Measurements from ENCODE around the gene S100Z. TPM values are rescaled to one million over a fixed set of nuclear protein-coding genes. Genes with fewer than 3 reads are reported as not detected.
"Not testable (repeated sequence)": the region's sequence is repeated elsewhere in the genome, so short reads cannot be mapped to it uniquely, and the experiment has no call there.

The S100Z gene
- total RNA-seq, 6 experiments from 2014 or later, result 0.43 TPM; not detected in 5

DNA sequence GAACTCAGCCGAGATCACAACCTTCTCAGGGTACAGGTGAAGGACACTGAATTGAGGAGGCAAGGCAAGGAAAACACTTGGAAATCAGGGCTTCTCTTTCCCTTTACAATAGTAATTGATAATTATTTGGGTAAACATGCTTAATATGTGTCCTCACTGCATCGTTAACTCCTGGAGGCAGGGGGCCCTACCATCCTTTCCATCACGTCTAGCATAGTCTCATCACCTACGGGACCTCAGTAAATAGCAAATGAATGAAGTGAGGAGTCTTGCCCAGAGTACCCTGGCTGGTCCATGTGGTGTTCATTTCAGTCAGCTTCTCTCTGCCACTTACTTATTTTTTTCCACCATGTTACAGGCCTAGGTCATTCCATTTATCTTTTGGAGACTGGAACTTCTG lies 28.7 kb upstream of the S100Z start:
- no peak overlapping the region for H3K27ac ChIP-seq
- ATAC-seq, result no peak
- no peaks in the 10 kb centered on the region for H3K36me3 ChIP-seq
- intact Hi-C loops (cut with DNase I), result no loop called here
- 73% methylated on average over 2 of the region's 4 CpGs for WGBS (ENCODE audit: insufficient coverage, low coverage, low lambda C conversion rate, missing lambda C conversion rate)
- H3K4me3 ChIP-seq, result no peak overlapping the region
- no peak for DNase-seq
- TF ChIP-seq POLR2A (IDR thresholded peaks at IDR 0.05), result no peak
- TF ChIP-seq, protein P1, sequence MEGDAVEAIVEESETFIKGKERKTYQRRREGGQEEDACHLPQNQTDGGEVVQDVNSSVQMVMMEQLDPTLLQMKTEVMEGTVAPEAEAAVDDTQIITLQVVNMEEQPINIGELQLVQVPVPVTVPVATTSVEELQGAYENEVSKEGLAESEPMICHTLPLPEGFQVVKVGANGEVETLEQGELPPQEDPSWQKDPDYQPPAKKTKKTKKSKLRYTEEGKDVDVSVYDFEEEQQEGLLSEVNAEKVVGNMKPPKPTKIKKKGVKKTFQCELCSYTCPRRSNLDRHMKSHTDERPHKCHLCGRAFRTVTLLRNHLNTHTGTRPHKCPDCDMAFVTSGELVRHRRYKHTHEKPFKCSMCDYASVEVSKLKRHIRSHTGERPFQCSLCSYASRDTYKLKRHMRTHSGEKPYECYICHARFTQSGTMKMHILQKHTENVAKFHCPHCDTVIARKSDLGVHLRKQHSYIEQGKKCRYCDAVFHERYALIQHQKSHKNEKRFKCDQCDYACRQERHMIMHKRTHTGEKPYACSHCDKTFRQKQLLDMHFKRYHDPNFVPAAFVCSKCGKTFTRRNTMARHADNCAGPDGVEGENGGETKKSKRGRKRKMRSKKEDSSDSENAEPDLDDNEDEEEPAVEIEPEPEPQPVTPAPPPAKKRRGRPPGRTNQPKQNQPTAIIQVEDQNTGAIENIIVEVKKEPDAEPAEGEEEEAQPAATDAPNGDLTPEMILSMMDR (IDR thresholded peaks at IDR 0.05), result no peak
- no peaks in the 10 kb centered on the region for H3K27me3 ChIP-seq
- peaks cover 0 to 13% (median 6%) of the 10 kb centered on the region in 4 donors for H3K4me1 ChIP-seq
- no peaks in the 10 kb centered on the region for H3K9me3 ChIP-seq

DNA sequence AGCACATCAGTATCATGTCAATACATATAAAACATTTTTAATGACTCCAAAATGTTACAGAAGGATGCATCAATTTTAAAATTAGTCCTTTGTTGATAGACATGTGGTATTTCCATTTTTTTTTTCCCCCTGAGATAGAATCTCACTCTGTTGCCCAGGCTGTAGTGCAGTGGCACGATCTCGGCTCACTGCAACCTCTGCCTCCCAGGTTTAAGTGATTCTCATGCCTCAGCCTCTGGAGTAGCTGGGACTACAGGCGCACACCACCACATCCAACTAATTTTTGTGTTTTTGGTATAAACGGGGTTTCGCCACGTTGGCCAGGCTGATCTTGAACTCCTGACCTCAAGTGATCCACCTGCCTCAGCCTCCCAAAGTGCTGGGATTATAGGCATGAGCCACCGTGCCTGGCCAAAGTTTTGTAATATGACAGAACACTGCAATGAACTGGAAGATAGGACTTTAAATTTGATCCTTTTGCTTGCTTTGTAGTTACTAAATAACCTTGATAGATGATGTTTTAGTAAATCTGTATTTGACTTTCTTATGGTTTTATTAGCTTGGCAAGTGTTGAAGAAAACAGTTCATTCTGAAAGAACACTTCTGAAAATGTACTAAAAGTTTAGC lies 27.6 kb upstream of the S100Z start:
- intact Hi-C loops (cut with DNase I); H3K36me3 ChIP-seq; H3K27me3 ChIP-seq; H3K9me3 ChIP-seq; H3K4me3 ChIP-seq: not testable (repeated sequence)
- ATAC-seq (peak; percentile 26 to 60 (median 42)), DNase-seq (peak in 1 of 3 donors; percentile 65)
- WGBS (ENCODE audit: insufficient coverage, low coverage, low lambda C conversion rate, missing lambda C conversion rate), result 46% methylated on average over 7 of the region's 7 CpGs
- peaks cover 0 to 18% (median 7%) of the 10 kb centered on the region in 4 donors for H3K4me1 ChIP-seq
- H3K27ac ChIP-seq, result peak overlapping the region in 1 of 3 donors; percentile 58

DNA sequence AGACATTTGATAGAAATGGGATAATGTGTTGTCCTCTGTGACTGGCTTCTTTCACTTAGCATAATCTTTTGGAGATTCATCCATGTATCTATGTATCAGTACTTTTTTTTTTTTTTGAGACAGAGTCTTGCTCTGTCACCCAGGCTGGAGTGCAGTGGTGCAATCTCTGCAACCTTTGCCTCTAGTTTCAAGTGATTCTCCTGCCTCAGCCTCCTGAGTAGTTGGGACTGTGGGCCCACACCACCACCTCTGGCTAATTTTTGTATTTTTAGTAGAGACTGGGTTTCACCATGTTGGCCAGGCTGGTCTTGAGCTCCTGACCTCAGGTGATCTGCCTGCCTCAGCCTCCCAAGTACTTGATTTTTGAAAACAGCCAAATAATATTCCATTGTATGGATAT lies 23.4 kb upstream of the S100Z start:
- H3K4me1 ChIP-seq, result peaks cover 0 to 18% (median 1%) of the 10 kb centered on the region in 4 donors
- H3K27me3 ChIP-seq; H3K4me3 ChIP-seq; intact Hi-C loops (cut with DNase I); H3K27ac ChIP-seq; DNase-seq; H3K9me3 ChIP-seq; H3K36me3 ChIP-seq: not testable (repeated sequence)
- peak; percentile 27 to 59 (median 40) for ATAC-seq

DNA sequence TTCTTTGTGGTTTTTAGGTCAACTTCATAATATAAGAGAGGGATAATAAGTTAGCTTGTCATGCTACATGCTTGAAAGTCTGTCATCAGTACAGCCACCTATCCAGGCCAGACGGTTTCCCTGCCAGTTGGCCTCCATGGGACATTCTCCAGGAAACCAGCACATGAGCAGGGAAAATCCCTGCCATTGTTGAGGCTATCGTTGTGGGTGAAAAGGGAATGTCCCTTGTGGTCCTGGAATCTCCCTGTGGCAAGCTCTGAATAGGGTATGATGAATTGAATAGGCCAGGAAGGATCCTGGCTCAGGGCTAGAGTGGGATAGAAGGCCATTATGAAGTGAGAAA lies 18.7 kb upstream of the S100Z start:
- 17% methylated on average over 2 of the region's 2 CpGs for WGBS (ENCODE audit: insufficient coverage, low coverage, low lambda C conversion rate, missing lambda C conversion rate)
- Histone ChIP-seq H3K36me3 (no peaks in the 10 kb centered on the region), H3K27me3 (no peaks in the 10 kb centered on the region), H3K4me1 (peaks cover 0 to 6% (median 0%) of the 10 kb centered on the region in 4 donors), H3K4me3 (no peak overlapping the region), H3K9me3 (no peaks in the 10 kb centered on the region), H3K27ac (no peak overlapping the region)
- no peak for TF ChIP-seq POLR2A (IDR thresholded peaks at IDR 0.05)
- TF ChIP-seq, protein P1 (IDR thresholded peaks at IDR 0.05), result no peak
- ATAC-seq (peak in 2 of 4 donors; percentile 35 to 70), DNase-seq (no peak)
- intact Hi-C loops (cut with DNase I), result no loop called here

DNA sequence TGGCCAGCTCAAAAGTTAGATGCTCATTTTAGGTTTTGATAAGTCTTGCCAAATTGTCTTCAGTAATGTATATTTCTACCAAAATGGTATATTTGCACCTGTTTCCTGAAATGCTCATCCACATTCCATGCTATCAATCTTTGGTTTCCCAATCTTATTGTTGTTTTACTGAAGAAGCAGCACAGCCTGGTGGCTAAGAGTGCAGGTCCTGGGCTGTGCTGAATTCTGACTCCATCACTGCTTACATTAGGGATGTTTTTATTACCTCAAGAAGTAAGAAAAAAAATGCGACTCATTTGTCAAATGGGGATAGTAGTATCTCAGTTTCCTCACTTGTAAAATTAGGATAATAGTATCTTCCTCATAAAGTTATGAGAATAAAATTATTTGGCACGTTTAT lies 13.6 kb upstream of the S100Z start:
- Histone ChIP-seq H3K36me3 (no peaks in the 10 kb centered on the region), H3K4me1 (no peaks in the 10 kb centered on the region), H3K9me3 (no peaks in the 10 kb centered on the region), H3K27me3 (no peaks in the 10 kb centered on the region), H3K4me3 (no peak overlapping the region), H3K27ac (no peak overlapping the region)
- DNase-seq (no peak), ATAC-seq (no peak)
- TF ChIP-seq, protein P1 (IDR thresholded peaks at IDR 0.05), result no peak
- TF ChIP-seq POLR2A (IDR thresholded peaks at IDR 0.05), result no peak
- intact Hi-C loops (cut with DNase I), result no loop called here
- WGBS (ENCODE audit: insufficient coverage, low coverage, low lambda C conversion rate, missing lambda C conversion rate), result 85% methylated on average over 2 of the region's 2 CpGs

DNA sequence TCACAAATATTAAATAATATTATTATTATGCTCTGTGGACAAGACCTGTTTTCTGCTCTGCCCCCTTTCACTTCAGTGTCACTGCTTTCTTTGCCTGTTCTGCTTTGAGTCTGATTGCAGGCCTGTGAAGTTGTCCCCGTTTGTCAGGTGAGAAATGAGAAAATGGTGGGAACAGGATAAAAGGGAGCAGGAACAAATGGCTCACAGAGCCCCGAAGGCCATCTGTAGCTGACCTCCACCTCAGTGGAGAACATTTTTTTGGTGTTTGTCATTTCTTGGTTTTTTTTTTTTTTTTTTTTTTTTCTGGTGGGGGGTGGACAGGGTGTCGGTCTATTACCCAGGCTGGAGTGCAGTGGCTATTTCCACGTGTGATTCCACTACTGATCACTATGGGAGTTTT lies 13.2 kb upstream of the S100Z start:
- 83% methylated on average over 3 of the region's 4 CpGs for WGBS (ENCODE audit: insufficient coverage, low coverage, low lambda C conversion rate, missing lambda C conversion rate)
- H3K27me3 ChIP-seq, result no peaks in the 10 kb centered on the region
- intact Hi-C loops (cut with DNase I), result no loop called here
- no peak overlapping the region for H3K27ac ChIP-seq
- no peaks in the 10 kb centered on the region for H3K4me1 ChIP-seq
- DNase-seq (no peak), ATAC-seq (no peak)
- no peaks in the 10 kb centered on the region for H3K9me3 ChIP-seq
- no peak for TF ChIP-seq POLR2A (IDR thresholded peaks at IDR 0.05)
- TF ChIP-seq, protein P1 (IDR thresholded peaks at IDR 0.05), result no peak
- H3K36me3 ChIP-seq, result no peaks in the 10 kb centered on the region
- no peak overlapping the region for H3K4me3 ChIP-seq
